Osteocyte (in vitro differentiated cells): ENCODE results near the gene DOK6. TPM values are rescaled to one million over a fixed set of nuclear protein-coding genes. Genes with fewer than 3 reads are reported as not detected.

Source experiments
- DNase-seq: peaks from one replicate; pipeline ENCODE4 v3.0.0; 2021; ENCODE audit warnings: mixed read lengths; ENCODE audit not compliant: unreplicated experiment; ENCODE audit errors: extremely low spot score
- H3K27ac Mint-ChIP-seq: one replicate; pipeline ENCODE4 v1.8.0; 2021; ENCODE audit warnings: mild to moderate bottlenecking, mixed read lengths; ENCODE audit not compliant: unreplicated experiment
- H3K27me3 Mint-ChIP-seq: one replicate; pipeline ENCODE4 v1.8.0; 2021; ENCODE audit warnings: mixed read lengths; ENCODE audit not compliant: unreplicated experiment
- H3K36me3 Mint-ChIP-seq: one replicate; pipeline ENCODE4 v1.8.0; 2021; ENCODE audit warnings: mixed read lengths; ENCODE audit not compliant: unreplicated experiment
- H3K4me1 Mint-ChIP-seq: one replicate; pipeline ENCODE4 v1.8.0; 2021; ENCODE audit warnings: mixed read lengths; ENCODE audit not compliant: unreplicated experiment
- H3K4me3 Mint-ChIP-seq: one replicate; pipeline ENCODE4 v1.8.0; 2021; ENCODE audit warnings: mild to moderate bottlenecking, moderate library complexity, mixed read lengths; ENCODE audit not compliant: unreplicated experiment
- H3K9me3 Mint-ChIP-seq: one replicate; pipeline ENCODE4 v1.8.0; 2021; ENCODE audit warnings: mixed read lengths; ENCODE audit not compliant: unreplicated experiment
- CTCF ChIP-seq: fragments of 200-600 bp; sonication (generic); IDR thresholded peaks from 2 replicates; pipeline ENCODE4 v1.5.0; 2021; ENCODE audit warnings: antibody characterized with exemption, mild to moderate bottlenecking, moderate library complexity
- total RNA-seq: library from RNA; stranded (reverse); gene quantifications from 2 replicates; pipeline ENCODE4 v1.2.1, GENCODE V29; 2021

The DOK6 gene
- total RNA-seq, 1 donor from 2014 or later: 4.6 TPM

- H3K4me3 Mint-ChIP-seq: no peak overlapping the region
- no peaks in the 10 kb centered on the region for H3K36me3 Mint-ChIP-seq
- no peaks in the 10 kb centered on the region for H3K27me3 Mint-ChIP-seq
- no peak for DNase-seq
- H3K9me3 Mint-ChIP-seq: no peaks in the 10 kb centered on the region
- H3K4me1 Mint-ChIP-seq: no peaks in the 10 kb centered on the region
- H3K27ac Mint-ChIP-seq: no peak overlapping the region
- TF ChIP-seq CTCF: no peak
Measured at GRCh38 chr18:69897397-69898108, 496.9 kb downstream of the DOK6 start.

GRCh38 chr18:69898241-69898861 lies 497.7 kb downstream of the DOK6 start:
- no peak overlapping the region for H3K4me3 Mint-ChIP-seq
- H3K27me3 Mint-ChIP-seq: no peaks in the 10 kb centered on the region
- TF ChIP-seq CTCF: no peak
- DNase-seq: no peak
- no peaks in the 10 kb centered on the region for H3K9me3 Mint-ChIP-seq
- H3K4me1 Mint-ChIP-seq: no peaks in the 10 kb centered on the region
- no peaks in the 10 kb centered on the region for H3K36me3 Mint-ChIP-seq
- H3K27ac Mint-ChIP-seq: no peak overlapping the region
